ENCODE measurements around the gene UBE2J2.
A peak's percentile ranks its signal among the peaks of the same experiment; 100 is the strongest.

Gene UBE2J2

GRCh38 chr1:1208713-1209433, 64.8 kb downstream of the UBE2J2 start:
- DNase-seq, result peak; percentile 63

GRCh38 chr1:1207571-1207892, 66.1 kb downstream of the UBE2J2 start:
- no peak for DNase-seq

- no peak for DNase-seq
These were observed 66.6 kb downstream of the UBE2J2 start for GRCh38 chr1:1206966-1207531.

GRCh38 chr1:1206376-1206965, 67.2 kb downstream of the UBE2J2 start, which contains the start of gene TNFRSF18:
TSS of gene TNFRSF18 (minus strand) at chr1:1206592. CDS start at chr1:1206571, 21 bp downstream.
- DNase-seq, result no peak

GRCh38 chr1:1205769-1206375, 67.8 kb downstream of the UBE2J2 start:
- no peak for DNase-seq

GRCh38 chr1:1204998-1205768, 68.5 kb downstream of the UBE2J2 start:
- no peak for DNase-seq

- DNase-seq, result no peak
These were observed 69.2 kb downstream of the UBE2J2 start for GRCh38 chr1:1204425-1204920.

Data from hematopoietic multipotent progenitor cell treated with erythropoietin and hydrocortisone succinate and interleukin-3 and kit ligand, for 6 days (in vitro differentiated cells).